ENCODE measurements around the gene TMEM9.
"Not testable (repeated sequence)": the region's sequence is repeated elsewhere in the genome, so short reads cannot be mapped to it uniquely, and the experiment has no call there.

The TMEM9 gene

DNA sequence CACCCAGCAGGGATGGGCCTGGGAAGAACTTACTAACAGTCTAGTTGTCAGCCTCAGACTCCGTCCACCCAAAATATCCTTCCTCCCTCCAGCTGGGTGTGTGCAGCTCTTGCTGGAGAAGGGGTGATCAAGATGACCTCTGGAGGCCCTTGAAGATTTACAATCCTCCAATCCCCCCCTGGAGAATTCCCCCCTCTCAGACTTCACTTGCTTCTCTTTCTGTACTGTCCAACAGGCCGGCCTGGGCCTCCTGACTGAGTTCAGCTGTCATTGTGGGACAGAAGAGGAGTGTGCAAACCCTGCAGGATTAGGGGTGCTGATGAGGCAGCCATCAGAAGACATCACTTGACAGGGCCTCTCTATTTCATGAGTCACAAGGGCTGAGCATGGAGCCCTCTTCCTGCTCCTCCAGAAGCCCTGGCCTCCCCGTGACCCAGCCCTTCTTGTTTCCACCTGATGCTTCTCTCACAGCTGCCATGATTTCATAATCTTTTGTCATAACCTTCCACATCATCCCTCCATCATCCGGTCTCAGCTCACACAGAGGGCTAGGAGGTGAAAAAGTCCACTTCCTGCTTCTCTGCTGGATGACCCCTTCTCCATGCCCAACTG is 18.8 kb upstream of the TMEM9 start:
- no peak for DNase-seq

DNA sequence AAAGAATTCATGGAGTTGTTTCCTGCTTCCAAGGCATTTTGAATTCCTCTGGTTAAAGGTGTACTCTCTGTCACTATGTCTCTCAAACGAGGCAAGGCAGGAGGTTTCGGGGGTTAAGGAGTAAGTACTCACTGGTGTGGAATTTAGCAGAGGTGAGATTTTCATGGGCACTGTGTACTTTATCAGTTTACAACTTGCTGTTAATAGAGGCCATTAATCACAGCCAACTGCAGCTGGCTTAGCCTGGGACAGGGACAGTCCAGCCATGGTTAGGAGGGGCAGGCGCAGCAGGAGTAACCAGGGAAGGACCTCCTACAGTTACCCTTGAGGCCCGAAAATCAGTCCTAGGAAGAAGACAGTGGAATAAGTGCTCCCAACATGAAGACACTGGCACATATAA is 18.1 kb upstream of the TMEM9 start:
- no peak for DNase-seq

DNA sequence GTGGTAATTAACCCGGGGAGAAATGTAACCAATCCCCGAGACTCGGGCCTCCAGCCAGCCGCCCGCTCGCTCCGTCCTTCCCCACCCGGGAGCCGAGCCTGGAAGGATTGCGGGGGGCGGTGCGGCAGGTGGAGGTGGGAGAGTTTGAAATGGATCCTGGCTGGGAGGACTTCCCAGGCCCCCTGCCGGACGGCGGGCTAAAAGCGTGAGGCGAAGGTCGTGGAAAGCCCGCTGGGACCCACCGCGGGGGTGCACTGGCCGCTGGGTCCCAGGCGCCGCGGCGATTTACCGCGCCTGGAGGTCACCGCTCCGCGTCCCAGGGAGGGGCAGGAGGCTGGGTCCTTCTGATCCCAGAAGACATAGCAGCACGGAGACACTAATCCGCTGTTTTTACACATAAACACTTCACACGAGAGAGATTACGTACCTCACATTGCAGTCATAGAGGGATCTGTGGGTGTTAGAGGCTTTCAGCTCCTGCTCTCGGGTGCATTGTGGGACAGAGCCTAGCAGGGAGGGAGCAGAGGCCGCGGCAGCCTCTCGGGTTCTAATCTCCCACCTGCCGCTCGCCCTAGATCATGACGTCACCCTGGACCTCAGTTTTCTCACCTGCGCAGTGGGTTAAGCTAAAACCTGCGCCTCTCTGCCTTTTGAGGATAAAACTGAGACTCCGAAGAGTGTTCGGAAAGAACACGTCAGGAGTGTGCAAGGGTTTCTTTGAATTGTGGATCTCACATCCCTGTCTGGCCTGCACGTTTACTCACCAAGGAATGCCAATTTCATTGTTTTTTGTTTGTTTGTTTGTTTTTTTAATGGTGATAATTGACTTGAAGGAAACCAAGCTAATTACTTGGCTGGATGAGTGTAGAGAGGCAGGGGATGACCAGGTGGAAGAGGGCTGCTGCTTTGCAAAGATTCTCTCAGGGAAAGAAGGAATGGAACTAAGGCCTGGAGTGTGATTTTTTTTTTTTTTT is 17.1 kb upstream of the TMEM9 start:
- DNase-seq: peak; percentile 14 to 48

GRCh38 chr1:201170533-201171062 is 16.3 kb upstream of the TMEM9 start:
- DNase-seq: peak; percentile 81 to 84

DNA sequence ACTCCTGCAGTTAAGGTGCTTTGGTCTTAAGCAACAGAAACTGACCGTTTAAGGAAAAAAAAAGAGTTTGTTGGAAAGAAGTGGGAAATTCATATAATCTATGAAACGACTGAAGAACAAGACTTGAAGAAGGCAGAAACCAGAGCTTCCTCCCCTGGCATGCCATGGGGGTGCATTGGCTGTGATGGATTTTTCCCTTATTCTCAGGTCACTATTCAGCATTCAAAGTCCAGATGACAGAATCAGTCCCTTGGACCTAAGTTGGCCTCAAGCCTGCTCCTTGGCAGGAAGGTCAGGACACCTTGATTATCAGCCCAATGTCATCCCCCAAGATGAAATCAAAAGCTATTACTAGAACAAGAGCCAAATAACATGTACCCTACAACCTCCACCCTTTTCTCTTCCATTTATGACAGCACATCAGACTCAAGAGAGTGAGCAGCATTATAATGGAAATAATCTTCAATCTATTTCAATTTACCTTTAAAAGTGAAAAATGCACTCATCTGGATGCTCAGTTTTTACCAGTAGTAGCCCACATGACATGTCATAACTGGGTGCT is 15.8 kb upstream of the TMEM9 start:
- no peak for DNase-seq

DNA sequence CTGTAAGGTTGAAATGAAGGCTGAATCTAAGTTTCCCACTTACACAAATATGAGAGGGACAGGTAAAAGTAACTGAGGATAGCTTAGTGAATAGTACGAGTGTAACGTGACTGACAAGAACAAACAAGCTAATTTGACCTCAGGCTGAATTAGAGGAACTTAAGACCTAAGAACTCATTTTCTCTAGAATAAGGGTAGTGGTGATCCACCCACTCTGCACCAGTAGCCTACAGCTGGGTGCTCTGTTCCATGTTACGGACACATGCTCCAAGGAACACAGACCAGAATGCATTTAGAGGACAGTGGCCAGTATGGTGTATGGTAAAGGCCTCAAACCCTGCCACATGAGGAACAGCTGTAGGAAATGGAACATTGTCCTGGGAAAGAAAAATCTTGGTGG is 14.9 kb upstream of the TMEM9 start:
- DNase-seq: no peak

GRCh38 chr1:201167041-201167991 is 13.0 kb upstream of the TMEM9 start:
- DNase-seq: no peak

DNA sequence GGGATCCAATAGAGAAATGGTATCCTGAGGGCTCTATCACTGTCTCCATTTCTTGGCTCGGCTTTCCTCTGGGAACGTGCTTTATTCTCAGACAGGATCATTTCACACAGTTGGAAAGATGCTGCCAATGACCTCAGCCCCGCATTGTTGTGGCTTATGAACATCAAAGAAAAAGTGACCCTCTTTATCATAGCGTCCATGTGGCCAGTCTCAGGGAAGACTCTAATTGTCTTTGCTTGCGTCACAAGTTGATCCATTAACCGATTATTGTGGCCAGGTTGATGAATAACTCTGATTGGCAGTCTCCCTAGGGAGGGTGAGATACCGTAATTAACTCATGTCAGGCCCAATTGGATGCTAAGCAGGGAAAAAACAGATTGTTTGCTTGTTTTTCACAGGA is 10.4 kb upstream of the TMEM9 start:
- DNase-seq: no peak

DNA sequence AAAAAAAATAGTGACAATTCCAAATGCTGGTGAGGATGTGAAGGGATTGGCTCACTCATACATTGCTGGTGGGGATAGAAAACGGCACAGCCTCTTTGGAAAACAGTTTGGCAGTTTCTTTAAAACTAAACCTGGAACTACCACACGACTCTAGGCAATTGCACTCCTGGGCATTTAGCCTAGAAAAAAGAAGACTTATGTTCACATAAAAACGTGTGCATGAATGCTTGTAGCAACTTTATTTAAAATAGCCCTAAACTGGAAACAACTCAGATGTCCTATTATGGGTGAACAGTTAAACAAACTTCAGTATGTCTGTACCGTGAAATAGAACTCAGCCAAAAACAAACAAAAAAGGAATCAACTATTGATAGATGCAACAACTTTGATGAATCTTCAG is 9.4 kb upstream of the TMEM9 start:
- DNase-seq: no peak

- not testable (repeated sequence) for DNase-seq
Observed at GRCh38 chr1:201163036-201163435, 8.8 kb upstream of the TMEM9 start.

DNA sequence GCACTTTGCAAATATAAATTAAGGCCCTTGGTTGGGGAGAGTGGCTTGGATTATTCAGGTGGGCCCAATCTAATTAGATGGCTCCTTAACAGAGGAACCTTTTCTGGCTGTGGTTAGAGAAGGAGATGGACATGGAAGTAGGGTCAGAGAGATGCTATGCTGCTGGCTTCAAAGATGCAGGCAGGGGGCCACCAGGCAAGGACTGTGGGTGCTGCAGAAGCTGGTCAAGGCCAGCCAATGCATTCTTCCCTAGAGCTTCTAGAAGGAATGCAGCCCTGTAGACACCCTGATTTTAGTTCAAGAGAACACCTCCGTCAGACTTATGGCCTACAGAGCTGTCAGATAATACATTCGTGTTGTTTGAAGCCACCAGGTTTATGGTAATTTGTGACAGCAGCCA is 3.7 kb upstream of the TMEM9 start:
- DNase-seq: no peak

GRCh38 chr1:201156819-201157218 is 2.5 kb upstream of the TMEM9 start:
- DNase-seq: no peak

- DNase-seq: no peak
Observed at GRCh38 chr1:201156346-201156745, 2.1 kb upstream of the TMEM9 start.

- DNase-seq: no peak
Observed at GRCh38 chr1:201155354-201155753, 1.1 kb upstream of the TMEM9 start.

- no peak for DNase-seq
Observed at GRCh38 chr1:201153474-201154388, 543 bp downstream of the TMEM9 start.

DNA sequence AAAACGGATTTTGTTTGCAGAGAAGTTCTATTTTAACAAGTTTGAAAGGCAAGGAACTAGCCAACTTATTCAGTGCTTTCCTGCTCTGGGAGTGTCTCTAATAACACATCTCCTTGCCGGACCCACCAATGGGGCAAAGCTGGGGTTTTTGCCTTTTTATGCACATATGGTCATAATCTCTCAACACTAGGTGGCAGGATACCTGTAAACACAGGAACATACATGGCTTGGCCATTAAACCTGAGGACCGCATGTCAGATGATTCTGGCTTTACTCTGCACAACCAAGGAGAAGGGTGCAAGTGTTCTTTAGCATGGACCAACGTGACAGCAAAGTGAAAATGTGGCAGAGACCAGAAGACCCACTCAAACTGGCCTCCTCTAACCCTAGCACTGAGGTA is 4.9 kb downstream of the TMEM9 start:
- peak in 1 of 2 donors; percentile 32 for DNase-seq

GRCh38 chr1:201147396-201148015 is 6.8 kb downstream of the TMEM9 start:
- DNase-seq: no peak

DNA sequence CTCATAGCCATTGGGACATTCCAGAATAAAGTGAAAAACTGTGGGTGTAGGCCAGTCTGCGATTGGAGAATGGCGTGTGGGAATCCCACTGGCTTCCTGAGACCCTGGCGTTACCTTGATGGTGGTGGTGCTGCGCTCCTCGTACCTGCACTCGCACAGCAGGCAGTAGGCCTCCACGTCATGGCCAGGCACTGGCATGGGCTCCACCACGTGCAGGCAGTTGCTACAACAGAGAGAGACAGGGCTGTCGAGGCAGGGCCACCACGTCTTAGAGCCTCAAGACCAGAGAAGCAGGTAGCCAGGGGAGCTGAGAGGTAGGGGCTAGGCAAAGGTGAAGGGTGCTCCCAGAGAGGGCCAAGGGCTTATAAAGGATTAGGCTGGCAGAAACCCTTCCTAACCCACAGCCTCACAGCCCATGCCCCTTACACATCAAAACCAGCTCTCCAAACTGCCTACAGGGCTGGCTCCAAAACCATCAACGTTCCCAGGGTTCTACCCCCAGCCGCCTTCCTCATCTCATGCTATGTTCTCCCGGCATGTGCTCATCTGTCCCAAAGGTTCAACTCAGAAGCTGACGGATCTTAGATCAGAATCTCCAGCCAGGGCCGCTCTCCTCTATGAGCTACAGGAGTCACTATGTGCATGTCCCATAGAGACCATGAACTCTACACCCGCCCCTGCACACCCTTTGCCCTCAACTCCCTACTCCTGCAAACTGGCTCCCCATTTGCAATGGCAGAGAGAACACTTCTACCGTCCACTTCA is 7.5 kb downstream of the TMEM9 start:
- DNase-seq: no peak

- no peak for DNase-seq
Observed at GRCh38 chr1:201145816-201146215, 8.5 kb downstream of the TMEM9 start.

DNA sequence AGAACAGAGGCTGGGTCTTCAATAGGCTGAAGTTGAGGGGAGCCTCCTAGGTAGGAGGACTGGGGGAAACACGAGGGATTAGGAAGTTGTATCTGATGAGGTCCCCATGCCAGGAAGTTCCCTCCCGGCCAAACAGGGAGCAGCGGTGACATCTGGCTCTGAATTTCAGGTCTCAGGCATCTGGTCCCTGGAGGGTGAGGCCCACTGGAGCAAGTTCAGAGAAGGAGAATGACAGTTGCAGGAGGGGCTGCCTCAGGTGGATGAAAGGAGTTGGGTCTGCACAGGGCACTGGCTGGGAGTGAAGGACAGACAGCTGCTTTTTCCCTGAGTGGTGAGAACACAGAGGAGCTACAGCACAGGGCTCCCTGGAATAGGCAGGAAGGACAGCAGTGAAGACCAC is 9.1 kb downstream of the TMEM9 start:
- DNase-seq: no peak
